ENCODE measurements around the gene ARL1. TPM values are rescaled to one million over a fixed set of nuclear protein-coding genes. Genes with fewer than 3 reads are reported as not detected.

ARL1 gene
- total and polyA plus RNA-seq, 9 of the 15 experiments (the other 6 are each of a cell fraction or from before 2014, with no cell fraction given) = 53.0 to 127 (median 68.6) TPM

DNA sequence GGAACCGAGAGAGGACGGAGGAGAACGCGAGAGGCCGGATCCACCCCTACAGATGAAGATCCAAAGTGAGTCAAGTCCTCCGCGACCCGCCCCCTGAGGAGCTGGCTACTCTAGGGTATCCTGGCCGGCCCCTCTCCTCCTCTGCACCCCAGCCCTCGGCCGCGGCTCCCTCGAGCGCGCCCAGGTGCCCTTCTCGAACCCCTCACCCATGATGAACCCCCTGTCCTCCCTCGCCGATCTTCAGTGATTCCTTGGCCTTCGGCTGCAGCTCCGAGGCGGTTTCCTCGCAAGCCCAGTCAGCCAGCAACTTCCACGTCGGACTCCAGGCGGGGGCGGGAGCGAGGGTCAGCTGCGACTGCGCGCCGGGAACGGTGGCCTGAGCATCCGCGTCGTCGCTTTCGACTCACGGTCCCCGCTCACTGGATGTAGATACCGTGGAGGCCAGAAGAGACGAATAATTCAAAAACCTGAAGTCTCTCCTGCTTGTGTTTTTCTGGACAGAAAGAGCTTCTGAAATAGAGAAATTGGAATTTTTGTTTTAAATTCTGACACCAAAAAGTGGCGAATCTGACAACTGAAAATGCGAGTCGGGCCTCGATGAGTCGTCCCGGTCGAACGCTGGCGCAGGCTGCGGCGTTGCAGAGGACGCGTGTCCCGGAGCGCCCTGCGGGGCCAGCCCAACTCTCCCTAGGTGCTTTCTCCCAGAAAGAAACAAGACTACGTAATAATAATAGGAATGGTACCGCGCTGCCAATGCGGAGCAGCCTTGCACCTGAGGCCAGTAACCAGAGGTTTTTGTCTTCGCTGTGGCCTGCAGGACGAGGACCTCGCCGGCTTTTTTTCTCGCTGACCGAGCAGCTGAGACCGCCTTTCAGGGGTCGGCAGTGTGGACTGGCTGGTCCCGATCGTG, at the start of gene ARL1 (continued):
- peak; percentile 92 for TF ChIP-seq GTF2E2 (tag; IDR thresholded peaks at IDR 0.05)
- TF ChIP-seq, protein P1, sequence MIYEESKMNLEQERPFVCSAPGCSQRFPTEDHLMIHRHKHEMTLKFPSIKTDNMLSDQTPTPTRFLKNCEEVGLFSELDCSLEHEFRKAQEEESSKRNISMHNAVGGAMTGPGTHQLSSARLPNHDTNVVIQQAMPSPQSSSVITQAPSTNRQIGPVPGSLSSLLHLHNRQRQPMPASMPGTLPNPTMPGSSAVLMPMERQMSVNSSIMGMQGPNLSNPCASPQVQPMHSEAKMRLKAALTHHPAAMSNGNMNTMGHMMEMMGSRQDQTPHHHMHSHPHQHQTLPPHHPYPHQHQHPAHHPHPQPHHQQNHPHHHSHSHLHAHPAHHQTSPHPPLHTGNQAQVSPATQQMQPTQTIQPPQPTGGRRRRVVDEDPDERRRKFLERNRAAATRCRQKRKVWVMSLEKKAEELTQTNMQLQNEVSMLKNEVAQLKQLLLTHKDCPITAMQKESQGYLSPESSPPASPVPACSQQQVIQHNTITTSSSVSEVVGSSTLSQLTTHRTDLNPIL (CRISPR knock-in tag; IDR thresholded peaks at IDR 0.05) = no peak
- TF ChIP-seq, protein P2, sequence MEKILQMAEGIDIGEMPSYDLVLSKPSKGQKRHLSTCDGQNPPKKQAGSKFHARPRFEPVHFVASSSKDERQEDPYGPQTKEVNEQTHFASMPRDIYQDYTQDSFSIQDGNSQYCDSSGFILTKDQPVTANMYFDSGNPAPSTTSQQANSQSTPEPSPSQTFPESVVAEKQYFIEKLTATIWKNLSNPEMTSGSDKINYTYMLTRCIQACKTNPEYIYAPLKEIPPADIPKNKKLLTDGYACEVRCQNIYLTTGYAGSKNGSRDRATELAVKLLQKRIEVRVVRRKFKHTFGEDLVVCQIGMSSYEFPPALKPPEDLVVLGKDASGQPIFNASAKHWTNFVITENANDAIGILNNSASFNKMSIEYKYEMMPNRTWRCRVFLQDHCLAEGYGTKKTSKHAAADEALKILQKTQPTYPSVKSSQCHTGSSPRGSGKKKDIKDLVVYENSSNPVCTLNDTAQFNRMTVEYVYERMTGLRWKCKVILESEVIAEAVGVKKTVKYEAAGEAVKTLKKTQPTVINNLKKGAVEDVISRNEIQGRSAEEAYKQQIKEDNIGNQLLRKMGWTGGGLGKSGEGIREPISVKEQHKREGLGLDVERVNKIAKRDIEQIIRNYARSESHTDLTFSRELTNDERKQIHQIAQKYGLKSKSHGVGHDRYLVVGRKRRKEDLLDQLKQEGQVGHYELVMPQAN (IDR thresholded peaks at IDR 0.05; ENCODE audit: borderline replicate concordance) = peak; percentile 78
- TF ChIP-seq, protein P3, sequence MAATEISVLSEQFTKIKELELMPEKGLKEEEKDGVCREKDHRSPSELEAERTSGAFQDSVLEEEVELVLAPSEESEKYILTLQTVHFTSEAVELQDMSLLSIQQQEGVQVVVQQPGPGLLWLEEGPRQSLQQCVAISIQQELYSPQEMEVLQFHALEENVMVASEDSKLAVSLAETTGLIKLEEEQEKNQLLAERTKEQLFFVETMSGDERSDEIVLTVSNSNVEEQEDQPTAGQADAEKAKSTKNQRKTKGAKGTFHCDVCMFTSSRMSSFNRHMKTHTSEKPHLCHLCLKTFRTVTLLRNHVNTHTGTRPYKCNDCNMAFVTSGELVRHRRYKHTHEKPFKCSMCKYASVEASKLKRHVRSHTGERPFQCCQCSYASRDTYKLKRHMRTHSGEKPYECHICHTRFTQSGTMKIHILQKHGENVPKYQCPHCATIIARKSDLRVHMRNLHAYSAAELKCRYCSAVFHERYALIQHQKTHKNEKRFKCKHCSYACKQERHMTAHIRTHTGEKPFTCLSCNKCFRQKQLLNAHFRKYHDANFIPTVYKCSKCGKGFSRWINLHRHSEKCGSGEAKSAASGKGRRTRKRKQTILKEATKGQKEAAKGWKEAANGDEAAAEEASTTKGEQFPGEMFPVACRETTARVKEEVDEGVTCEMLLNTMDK (IDR thresholded peaks at IDR 0.05; ENCODE audit: borderline replicate concordance, insufficient read depth, low read depth, low read length, poor library complexity, severe bottlenecking) = no peak
- TF ChIP-seq FOXA1 (IDR thresholded peaks at IDR 0.05; ENCODE audit: borderline replicate concordance) = no peak
- no peak; a peak in 1 of 4 replicates for TF ChIP-seq TRIM24 (IDR thresholded peaks at IDR 0.05)
- TF ChIP-seq, protein P4, sequence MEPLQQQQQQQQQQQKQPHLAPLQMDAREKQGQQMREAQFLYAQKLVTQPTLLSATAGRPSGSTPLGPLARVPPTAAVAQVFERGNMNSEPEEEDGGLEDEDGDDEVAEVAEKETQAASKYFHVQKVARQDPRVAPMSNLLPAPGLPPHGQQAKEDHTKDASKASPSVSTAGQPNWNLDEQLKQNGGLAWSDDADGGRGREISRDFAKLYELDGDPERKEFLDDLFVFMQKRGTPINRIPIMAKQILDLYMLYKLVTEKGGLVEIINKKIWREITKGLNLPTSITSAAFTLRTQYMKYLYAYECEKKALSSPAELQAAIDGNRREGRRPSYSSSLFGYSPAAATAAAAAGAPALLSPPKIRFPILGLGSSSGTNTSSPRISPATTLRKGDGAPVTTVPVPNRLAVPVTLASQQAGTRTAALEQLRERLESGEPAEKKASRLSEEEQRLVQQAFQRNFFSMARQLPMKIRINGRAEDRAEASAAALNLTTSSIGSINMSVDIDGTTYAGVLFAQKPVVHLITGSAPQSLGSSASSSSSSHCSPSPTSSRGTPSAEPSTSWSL (CRISPR knock-in tag; IDR thresholded peaks at IDR 0.05; ENCODE audit: borderline replicate concordance) = no peak
- peak; percentile 74; the same call in 1 of the 2 replicates for TF ChIP-seq ZZZ3 (IDR thresholded peaks at IDR 0.05)
- TF ChIP-seq ZNF212 (CRISPR knock-in tag; IDR thresholded peaks at IDR 0.05) = no peak
- no peak for TF ChIP-seq ZNF324 (CRISPR knock-in tag; IDR thresholded peaks at IDR 0.05)
- TF ChIP-seq HOXB6 (CRISPR knock-in tag; IDR thresholded peaks at IDR 0.05; ENCODE audit: borderline replicate concordance) = no peak
- TF ChIP-seq, protein P5, sequence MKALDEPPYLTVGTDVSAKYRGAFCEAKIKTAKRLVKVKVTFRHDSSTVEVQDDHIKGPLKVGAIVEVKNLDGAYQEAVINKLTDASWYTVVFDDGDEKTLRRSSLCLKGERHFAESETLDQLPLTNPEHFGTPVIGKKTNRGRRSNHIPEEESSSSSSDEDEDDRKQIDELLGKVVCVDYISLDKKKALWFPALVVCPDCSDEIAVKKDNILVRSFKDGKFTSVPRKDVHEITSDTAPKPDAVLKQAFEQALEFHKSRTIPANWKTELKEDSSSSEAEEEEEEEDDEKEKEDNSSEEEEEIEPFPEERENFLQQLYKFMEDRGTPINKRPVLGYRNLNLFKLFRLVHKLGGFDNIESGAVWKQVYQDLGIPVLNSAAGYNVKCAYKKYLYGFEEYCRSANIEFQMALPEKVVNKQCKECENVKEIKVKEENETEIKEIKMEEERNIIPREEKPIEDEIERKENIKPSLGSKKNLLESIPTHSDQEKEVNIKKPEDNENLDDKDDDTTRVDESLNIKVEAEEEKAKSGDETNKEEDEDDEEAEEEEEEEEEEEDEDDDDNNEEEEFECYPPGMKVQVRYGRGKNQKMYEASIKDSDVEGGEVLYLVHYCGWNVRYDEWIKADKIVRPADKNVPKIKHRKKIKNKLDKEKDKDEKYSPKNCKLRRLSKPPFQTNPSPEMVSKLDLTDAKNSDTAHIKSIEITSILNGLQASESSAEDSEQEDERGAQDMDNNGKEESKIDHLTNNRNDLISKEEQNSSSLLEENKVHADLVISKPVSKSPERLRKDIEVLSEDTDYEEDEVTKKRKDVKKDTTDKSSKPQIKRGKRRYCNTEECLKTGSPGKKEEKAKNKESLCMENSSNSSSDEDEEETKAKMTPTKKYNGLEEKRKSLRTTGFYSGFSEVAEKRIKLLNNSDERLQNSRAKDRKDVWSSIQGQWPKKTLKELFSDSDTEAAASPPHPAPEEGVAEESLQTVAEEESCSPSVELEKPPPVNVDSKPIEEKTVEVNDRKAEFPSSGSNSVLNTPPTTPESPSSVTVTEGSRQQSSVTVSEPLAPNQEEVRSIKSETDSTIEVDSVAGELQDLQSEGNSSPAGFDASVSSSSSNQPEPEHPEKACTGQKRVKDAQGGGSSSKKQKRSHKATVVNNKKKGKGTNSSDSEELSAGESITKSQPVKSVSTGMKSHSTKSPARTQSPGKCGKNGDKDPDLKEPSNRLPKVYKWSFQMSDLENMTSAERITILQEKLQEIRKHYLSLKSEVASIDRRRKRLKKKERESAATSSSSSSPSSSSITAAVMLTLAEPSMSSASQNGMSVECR (CRISPR knock-in tag; IDR thresholded peaks at IDR 0.05) = peak; percentile 78; the same call in 1 of the 2 replicates
- TF ChIP-seq HIVEP1 (CRISPR knock-in tag; IDR thresholded peaks at IDR 0.05) = no peak
- no peak for TF ChIP-seq MCM5 (IDR thresholded peaks at IDR 0.05; ENCODE audit: low read depth)
- TF ChIP-seq TAL1 (IDR thresholded peaks at IDR 0.05) = no peak
- TF ChIP-seq HMG20B (CRISPR knock-in tag; IDR thresholded peaks at IDR 0.05) = no peak

Measured in K562 (cell line).